Measurements from ENCODE around the gene WNT2B.

The WNT2B gene

GRCh38 chr1:112542206-112542973 is 33.6 kb downstream of the WNT2B start:
- TF ChIP-seq RAD21 (IDR thresholded peaks at IDR 0.05; ENCODE audit: low read depth) (no peak), CEBPB (IDR thresholded peaks at IDR 0.05) (no peak), YY1 (IDR thresholded peaks at IDR 0.05; ENCODE audit: low read depth) (no peak), EP300 (IDR thresholded peaks at IDR 0.05; ENCODE audit: borderline replicate concordance) (no peak), FOXM1 (IDR thresholded peaks at IDR 0.05; ENCODE audit: borderline replicate concordance, low read depth) (no peak), TCF12 (IDR thresholded peaks at IDR 0.05; ENCODE audit: low read depth) (no peak), REST (IDR thresholded peaks at IDR 0.05; ENCODE audit: low read depth) (no peak), MAX (IDR thresholded peaks at IDR 0.05) (no peak), EGR1 (IDR thresholded peaks at IDR 0.05) (no peak), TEAD4 (IDR thresholded peaks at IDR 0.05) (no peak), CREB1 (IDR thresholded peaks at IDR 0.05; ENCODE audit: low read depth) (no peak), TAF1 (IDR thresholded peaks at IDR 0.05; ENCODE audit: low read depth) (no peak)

- TF ChIP-seq EGR1 (IDR thresholded peaks at IDR 0.05) = no peak
- TF ChIP-seq EP300 (IDR thresholded peaks at IDR 0.05; ENCODE audit: borderline replicate concordance) = peak; percentile 66; the same call in 1 of the 2 replicates
- TF ChIP-seq TAF1 (IDR thresholded peaks at IDR 0.05; ENCODE audit: low read depth) = no peak
- no peak for TF ChIP-seq MAX (IDR thresholded peaks at IDR 0.05)
- no peak for TF ChIP-seq REST (IDR thresholded peaks at IDR 0.05; ENCODE audit: low read depth)
- TF ChIP-seq FOXM1 (IDR thresholded peaks at IDR 0.05; ENCODE audit: borderline replicate concordance, low read depth) = peak; percentile 37; the same call in 1 of the 2 replicates
- TF ChIP-seq TEAD4 (IDR thresholded peaks at IDR 0.05) = peak; percentile 87
- TF ChIP-seq NFIC (IDR thresholded peaks at IDR 0.05) = no peak
- 0 out of 2 replicates have a peak, but pooled peaks have one; percentile 15 for TF ChIP-seq CREB1 (IDR thresholded peaks at IDR 0.05; ENCODE audit: low read depth)
- TF ChIP-seq TCF12 (IDR thresholded peaks at IDR 0.05; ENCODE audit: low read depth) = no peak
These were observed 35.4 kb downstream of the WNT2B start for GRCh38 chr1:112544011-112544688.

DNA sequence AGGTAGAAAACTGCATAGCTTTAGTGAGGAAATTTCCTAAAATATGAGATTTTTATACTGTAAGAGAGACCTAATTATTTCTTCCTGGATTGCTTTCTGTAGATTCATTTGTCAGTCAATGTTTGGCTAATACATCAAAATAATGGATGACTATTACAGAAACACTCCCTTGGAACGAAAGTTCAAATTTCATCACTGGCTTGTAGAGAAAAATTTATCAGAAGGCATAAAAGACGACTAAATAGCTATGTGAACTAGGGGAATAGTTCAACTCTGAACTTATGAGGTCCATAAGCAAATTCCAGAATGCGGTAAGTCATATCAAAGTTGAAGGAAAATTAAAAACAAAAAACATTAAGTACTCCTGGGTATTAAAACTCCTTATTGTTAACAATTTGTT is 36.0 kb downstream of the WNT2B start:
- TF ChIP-seq CREB1 (IDR thresholded peaks at IDR 0.05; ENCODE audit: low read depth) (no peak), EP300 (IDR thresholded peaks at IDR 0.05; ENCODE audit: borderline replicate concordance) (no peak), MAX (IDR thresholded peaks at IDR 0.05) (no peak)

GRCh38 chr1:112546076-112546475 is 37.3 kb downstream of the WNT2B start:
- TF ChIP-seq EGR1 (IDR thresholded peaks at IDR 0.05) (no peak), TEAD4 (IDR thresholded peaks at IDR 0.05) (peak; percentile 85), CEBPB (IDR thresholded peaks at IDR 0.05) (no peak)

DNA sequence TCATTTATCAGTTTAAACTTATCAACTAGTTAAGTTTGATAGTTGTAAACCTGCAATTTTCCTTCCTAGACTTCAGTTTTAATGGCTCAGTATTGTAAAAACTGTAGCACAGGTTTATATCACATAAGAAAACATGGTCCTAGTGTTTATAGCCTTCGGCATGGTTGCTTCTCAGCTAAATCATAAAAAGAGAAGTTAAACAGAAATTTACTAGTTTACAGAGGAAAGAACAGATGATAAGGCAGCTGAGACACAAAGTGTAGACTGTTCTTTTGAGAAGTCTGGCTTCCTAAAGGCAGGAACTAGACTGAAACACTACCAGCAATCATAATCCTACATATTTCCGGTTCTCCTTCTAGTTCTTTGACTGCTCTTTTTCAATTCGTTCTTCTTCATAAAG is 39.8 kb downstream of the WNT2B start:
- no peak for TF ChIP-seq CREB1 (IDR thresholded peaks at IDR 0.05; ENCODE audit: low read depth)

DNA sequence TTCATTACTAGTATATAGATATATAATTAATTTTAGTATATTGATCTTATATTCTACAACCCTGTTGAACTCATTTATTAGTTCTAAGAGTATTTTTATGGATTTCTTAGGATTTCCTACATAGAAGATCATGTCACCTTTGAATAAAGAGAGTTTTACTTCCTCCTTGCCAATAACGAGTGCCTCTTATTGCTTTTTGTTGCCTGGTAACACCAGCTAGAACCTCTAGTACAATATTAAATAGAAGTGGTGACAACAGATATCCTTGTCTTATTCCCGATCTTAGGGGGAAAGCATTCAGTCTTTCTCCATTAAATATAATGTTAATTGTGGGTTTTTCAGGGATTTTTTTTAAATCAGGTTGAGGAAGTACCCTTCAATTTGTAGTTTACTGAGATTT is 40.8 kb downstream of the WNT2B start:
- TF ChIP-seq EP300 (IDR thresholded peaks at IDR 0.05; ENCODE audit: borderline replicate concordance) (no peak), REST (IDR thresholded peaks at IDR 0.05; ENCODE audit: low read depth) (no peak), TEAD4 (IDR thresholded peaks at IDR 0.05) (no peak), CEBPB (IDR thresholded peaks at IDR 0.05) (no peak), RAD21 (IDR thresholded peaks at IDR 0.05; ENCODE audit: low read depth) (no peak), CREB1 (IDR thresholded peaks at IDR 0.05; ENCODE audit: low read depth) (no peak), YY1 (IDR thresholded peaks at IDR 0.05; ENCODE audit: low read depth) (no peak), ZBTB7A (IDR thresholded peaks at IDR 0.05; ENCODE audit: low read depth) (no peak), FOXM1 (IDR thresholded peaks at IDR 0.05; ENCODE audit: borderline replicate concordance, low read depth) (no peak), TCF12 (IDR thresholded peaks at IDR 0.05; ENCODE audit: low read depth) (no peak), MAX (IDR thresholded peaks at IDR 0.05) (no peak), NFIC (IDR thresholded peaks at IDR 0.05) (no peak)

Data from Ishikawa (cell line).